OCI-M2 (cell line): Measurements from ENCODE around the gene GPR63.

Experiments used
- DNase-seq: peaks from one replicate; lab custom pipeline; 2025; ENCODE audit not compliant: unreplicated experiment; lab: John Stamatoyannopoulos, UW

The GPR63 gene

GRCh38 chr6:96761794-96762193 lies 75.5 kb downstream of the GPR63 start:
- no peak for DNase-seq

- DNase-seq = no peak
Observed at GRCh38 chr6:96760153-96760687, 77.1 kb downstream of the GPR63 start.

GRCh38 chr6:96755096-96755495 lies 82.2 kb downstream of the GPR63 start:
- DNase-seq = no peak

GRCh38 chr6:96749891-96750290 lies 87.4 kb downstream of the GPR63 start:
- DNase-seq = no peak
